MM.1S (cell line): ENCODE measurements around the gene SLC33A1.

Experiments used
- DNase-seq: peaks from one replicate; pipeline ENCODE4 v3.0.0-alpha.2; 2015
- H2AFZ ChIP-seq: fragments of 300-600 bp; sonication (generic); 2 replicates; pipeline ENCODE4 v1.6.0; 2016; ENCODE audit warnings: antibody characterized with exemption, low read length
- H3F3A ChIP-seq: fragments of 300-600 bp; sonication (generic); 2 replicates; pipeline ENCODE4 v1.6.1; 2016; ENCODE audit warnings: mild to moderate bottlenecking, antibody characterized with exemption, low read length, moderate library complexity, mixed read lengths; ENCODE audit not compliant: insufficient read depth
- H3K27ac ChIP-seq: fragments of 300-600 bp; sonication (generic); 2 replicates; pipeline ENCODE4 v1.5.1; 2016; ENCODE audit warnings: mild to moderate bottlenecking, low read length
- H3K27me3 ChIP-seq: fragments of 300-600 bp; sonication (generic); replicated peaks from 2 replicates; pipeline ENCODE4 v1.6.0; 2016; ENCODE audit warnings: low read length; ENCODE audit not compliant: insufficient read depth
- H3K36me3 ChIP-seq: fragments of 300-600 bp; sonication (generic); replicated peaks from 2 replicates; pipeline ENCODE4 v1.6.1; 2016; ENCODE audit warnings: mild to moderate bottlenecking, low read length, mixed read lengths; ENCODE audit not compliant: insufficient read depth
- H3K4me1 ChIP-seq: fragments of 300-600 bp; sonication (generic); 2 replicates; pipeline ENCODE4 v1.6.1; 2016; ENCODE audit warnings: low read length, mixed read lengths
- H3K4me2 ChIP-seq: fragments of 300-600 bp; sonication (generic); 2 replicates; pipeline ENCODE4 v1.6.0; 2016; ENCODE audit warnings: low read depth, low read length
- H3K4me3 ChIP-seq: fragments of 300-600 bp; sonication (generic); 2 replicates; pipeline ENCODE4 v1.5.1; 2016; ENCODE audit warnings: low read length, mixed read lengths
- H3K79me2 ChIP-seq: fragments of 300-600 bp; sonication (generic); 2 replicates; pipeline ENCODE4 v1.6.1; 2016; ENCODE audit warnings: mixed run types, low read length, mixed read lengths
- H3K9ac ChIP-seq: fragments of 300-600 bp; sonication (generic); 2 replicates; pipeline ENCODE4 v1.6.1; 2016; ENCODE audit warnings: low read length, mixed read lengths
- H3K9me2 ChIP-seq: fragments of 300-600 bp; sonication (generic); replicated peaks from 2 replicates; pipeline ENCODE4 v1.6.1; 2016; ENCODE audit warnings: mild to moderate bottlenecking, low read length, mixed read lengths; ENCODE audit not compliant: insufficient read depth
- H3K9me3 ChIP-seq: fragments of 300-600 bp; sonication (generic); replicated peaks from 2 replicates; pipeline ENCODE4 v1.6.1; 2016; ENCODE audit warnings: mild to moderate bottlenecking, low read length, mixed read lengths; ENCODE audit not compliant: insufficient read depth
- H4K20me1 ChIP-seq: fragments of 300-600 bp; sonication (generic); 2 replicates; pipeline ENCODE4 v1.6.1; 2016; ENCODE audit warnings: mild to moderate bottlenecking, low read length, moderate library complexity, mixed read lengths; ENCODE audit not compliant: insufficient read depth
- EZH2 ChIP-seq: fragments of 300-600 bp; sonication (generic); optimal IDR thresholded peaks from 2 replicates; pipeline ENCODE3; 2017; ENCODE audit warnings: low read depth, mild to moderate bottlenecking, antibody characterized with exemption, low read length, mixed read lengths
- EZH2phosphoT487 ChIP-seq: fragments of 300-600 bp; sonication (generic); IDR thresholded peaks from 2 replicates; pipeline ENCODE4 v1.6.1; 2018; ENCODE audit warnings: antibody characterized with exemption, low read length
- TF ChIP-seq, protein P1 (sequence below): fragments of 300-600 bp; sonication (generic); IDR thresholded peaks from 2 replicates; pipeline ENCODE4 v1.5.1; 2016; ENCODE audit warnings: antibody characterized with exemption, low read length, mixed read lengths

Gene SLC33A1

DNA sequence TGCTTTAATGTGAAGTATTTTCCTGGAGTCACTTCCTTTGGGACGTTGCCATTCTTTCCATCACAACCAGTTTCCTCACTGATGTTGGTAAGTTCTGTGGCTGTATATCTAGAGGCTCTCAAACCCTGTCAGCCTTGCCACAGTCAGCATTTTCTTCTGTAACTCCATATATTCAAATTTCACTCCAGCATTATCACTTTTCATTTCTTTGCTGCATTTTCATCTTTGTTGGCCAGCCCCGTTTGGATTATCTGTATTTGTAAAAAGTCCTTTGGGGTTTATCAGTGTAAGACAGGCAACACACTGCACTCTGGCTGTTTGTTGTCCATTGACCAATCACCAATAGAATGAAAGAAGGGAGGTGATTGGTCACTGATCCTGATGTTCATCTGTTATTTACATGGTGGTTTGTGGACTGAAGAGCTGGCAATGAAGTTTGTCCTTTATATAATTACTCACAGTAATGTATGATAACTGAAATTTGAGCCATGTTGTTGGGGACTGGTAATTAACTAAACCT, 36.5 kb upstream of the SLC33A1 start:
- Histone ChIP-seq H3K9me3 (no peaks in the 10 kb centered on the region), H3K9ac (no peak overlapping the region), H3F3A (no peaks in the 10 kb centered on the region), H2AFZ (no peak overlapping the region), H3K4me2 (no peak overlapping the region), H4K20me1 (peaks cover 34% of the 10 kb centered on the region), H3K4me3 (no peak overlapping the region), H3K79me2 (peaks cover 93% of the 10 kb centered on the region), H3K9me2 (no peaks in the 10 kb centered on the region), H3K4me1 (no peaks in the 10 kb centered on the region), H3K27ac (no peak overlapping the region), H3K27me3 (no peaks in the 10 kb centered on the region), H3K36me3 (no peaks in the 10 kb centered on the region; the same call in 1 of the 2 replicates)
- DNase-seq = no peak
- TF ChIP-seq, protein P1, sequence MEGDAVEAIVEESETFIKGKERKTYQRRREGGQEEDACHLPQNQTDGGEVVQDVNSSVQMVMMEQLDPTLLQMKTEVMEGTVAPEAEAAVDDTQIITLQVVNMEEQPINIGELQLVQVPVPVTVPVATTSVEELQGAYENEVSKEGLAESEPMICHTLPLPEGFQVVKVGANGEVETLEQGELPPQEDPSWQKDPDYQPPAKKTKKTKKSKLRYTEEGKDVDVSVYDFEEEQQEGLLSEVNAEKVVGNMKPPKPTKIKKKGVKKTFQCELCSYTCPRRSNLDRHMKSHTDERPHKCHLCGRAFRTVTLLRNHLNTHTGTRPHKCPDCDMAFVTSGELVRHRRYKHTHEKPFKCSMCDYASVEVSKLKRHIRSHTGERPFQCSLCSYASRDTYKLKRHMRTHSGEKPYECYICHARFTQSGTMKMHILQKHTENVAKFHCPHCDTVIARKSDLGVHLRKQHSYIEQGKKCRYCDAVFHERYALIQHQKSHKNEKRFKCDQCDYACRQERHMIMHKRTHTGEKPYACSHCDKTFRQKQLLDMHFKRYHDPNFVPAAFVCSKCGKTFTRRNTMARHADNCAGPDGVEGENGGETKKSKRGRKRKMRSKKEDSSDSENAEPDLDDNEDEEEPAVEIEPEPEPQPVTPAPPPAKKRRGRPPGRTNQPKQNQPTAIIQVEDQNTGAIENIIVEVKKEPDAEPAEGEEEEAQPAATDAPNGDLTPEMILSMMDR = no peak
- TF ChIP-seq EZH2phosphoT487 (no peak), EZH2 (no peak)

DNA sequence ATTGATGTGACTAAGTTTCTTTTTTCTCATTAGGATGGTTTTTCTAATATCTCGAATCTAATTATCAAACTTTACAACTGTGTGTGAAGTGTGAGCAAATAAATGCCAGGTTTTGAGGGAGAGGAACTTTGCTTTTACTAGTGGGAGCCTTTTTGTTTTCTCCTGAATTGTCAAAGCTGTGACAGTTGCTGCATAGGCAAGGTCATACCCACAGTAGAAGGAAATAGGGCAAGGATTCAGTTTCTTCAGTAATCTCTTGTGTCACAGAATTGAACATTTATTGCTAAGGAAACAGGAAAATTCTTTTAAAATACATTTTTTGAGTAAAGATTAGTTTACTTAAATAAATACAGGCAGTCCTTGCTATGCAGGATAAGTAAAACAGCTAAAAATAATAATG, 35.7 kb upstream of the SLC33A1 start:
- no peak overlapping the region for H3K4me3 ChIP-seq
- TF ChIP-seq EZH2phosphoT487 = no peak
- no peak for TF ChIP-seq EZH2
- TF ChIP-seq, protein P1 = no peak
- H3K9ac ChIP-seq = no peak overlapping the region
- no peak overlapping the region for H3K4me2 ChIP-seq
- peaks cover 34% of the 10 kb centered on the region for H4K20me1 ChIP-seq
- DNase-seq = no peak
- no peak overlapping the region for H2AFZ ChIP-seq
- peaks cover 94% of the 10 kb centered on the region for H3K79me2 ChIP-seq
- H3K9me2 ChIP-seq = no peaks in the 10 kb centered on the region
- H3K27me3 ChIP-seq = no peaks in the 10 kb centered on the region
- H3K27ac ChIP-seq = no peak overlapping the region
- H3K36me3 ChIP-seq = no peaks in the 10 kb centered on the region; the same call in 1 of the 2 replicates
- no peaks in the 10 kb centered on the region for H3K9me3 ChIP-seq
- no peaks in the 10 kb centered on the region for H3F3A ChIP-seq
- no peaks in the 10 kb centered on the region for H3K4me1 ChIP-seq

DNA sequence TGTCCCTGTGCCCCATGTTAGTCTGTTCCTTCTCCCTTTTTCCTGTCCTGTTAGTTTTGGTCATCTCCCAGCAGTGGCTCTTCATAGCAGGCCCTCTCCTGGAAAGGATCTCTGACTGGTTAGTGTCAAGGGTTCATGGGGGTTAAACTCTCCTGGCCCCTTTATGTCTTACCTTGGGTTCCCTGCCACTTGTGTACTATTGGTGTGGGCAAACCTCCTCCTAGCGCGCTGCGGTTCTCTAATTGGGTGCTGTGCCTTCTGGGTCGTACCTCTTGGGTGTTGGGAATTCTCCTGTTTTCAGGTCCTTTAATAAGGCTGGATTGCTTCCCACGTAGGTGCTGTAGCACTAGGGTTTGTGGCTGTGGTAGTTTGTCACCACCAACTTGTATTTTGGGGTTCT, 35.0 kb upstream of the SLC33A1 start:
- Histone ChIP-seq H3K27ac (no peak overlapping the region), H3K27me3 (no peaks in the 10 kb centered on the region), H3K4me1 (no peaks in the 10 kb centered on the region), H4K20me1 (peaks cover 34% of the 10 kb centered on the region), H3K9me2 (no peaks in the 10 kb centered on the region), H3K36me3 (no peaks in the 10 kb centered on the region; the same call in 1 of the 2 replicates), H3K9me3 (no peaks in the 10 kb centered on the region), H3K9ac (no peak overlapping the region), H2AFZ (no peak overlapping the region), H3K4me3 (no peak overlapping the region), H3K4me2 (no peak overlapping the region), H3F3A (no peaks in the 10 kb centered on the region), H3K79me2 (peaks cover 98% of the 10 kb centered on the region)
- TF ChIP-seq EZH2phosphoT487 = no peak
- TF ChIP-seq, protein P1 = no peak
- no peak for TF ChIP-seq EZH2
- DNase-seq = no peak
